Measurements from ENCODE around the gene TBC1D10A.

- TF ChIP-seq CTCF (IDR thresholded peaks at IDR 0.05): no peak
- TF ChIP-seq POLR2A (IDR thresholded peaks at IDR 0.05): no peak
Observed at GRCh38 chr22:30260682-30261081, 66.1 kb downstream of the TBC1D10A start.

Data from tibial nerve (tissue), 3 donors.